Caco-2 (cell line): ENCODE measurements around the gene CAPN12. TPM values are rescaled to one million over a fixed set of nuclear protein-coding genes. Genes with fewer than 3 reads are reported as not detected.
A peak's percentile ranks its signal among the peaks of the same experiment; 100 is the strongest.

Source experiments
- Bru-seq: library from RNA; stranded (reverse); fragments of 400-500 nt; gene quantifications from one replicate; lab custom pipeline; 2021; lab: Mats Ljungman, UMichigan
- BruChase-seq, 2 experiments: library from RNA; stranded (reverse); fragments of 400-500 nt; gene quantifications; one replicate each; lab custom pipeline; 2021; lab: Mats Ljungman, UMichigan
- BruUV-seq: library from RNA; stranded (reverse); fragments of 400-500 nt; replicated peaks from 2 replicates; lab custom pipeline; 2021; lab: Mats Ljungman, UMichigan
- CTCF ChIA-PET: fragments of 300-600 bp; sonication (Branson Sonifier 250); formaldehyde crosslinking; loops from one replicate; lab custom pipeline; 2022; ENCODE audit warnings: antibody characterized with exemption; lab: Charles Lee
- POLR2A ChIA-PET: fragments of 300-600 bp; sonication (Branson Sonifier 250); formaldehyde crosslinking; loops from one replicate; lab custom pipeline; 2022; ENCODE audit warnings: antibody characterized with exemption; lab: Charles Lee
- DNase-seq, 2 experiments: peaks; one replicate each; pipeline versions ENCODE4 v3.0.0 to v3.0.0-alpha.2; 2020 to 2022
- H3K27me3 ChIP-seq: replicated peaks from 2 replicates; pipeline ENCODE4 v1.6.0; 2011; ENCODE audit warnings: low read length; ENCODE audit not compliant: control insufficient read depth, insufficient read depth
- H3K36me3 ChIP-seq: 2 replicates; pipeline ENCODE4 v1.5.1; 2011; ENCODE audit warnings: low read length; ENCODE audit not compliant: control insufficient read depth, insufficient read depth
- H3K4me1 ChIP-seq: fragments of 250-450 bp; sonication (Bioruptor Pico); 2 replicates; pipeline ENCODE4 v1.5.1; 2020; ENCODE audit warnings: mild to moderate bottlenecking
- H3K4me3 ChIP-seq: 2 replicates; pipeline ENCODE4 v1.5.1; 2011; ENCODE audit warnings: low read depth, mild to moderate bottlenecking, control low read depth, low read length
- H3K9me3 ChIP-seq: fragments of 250-450 bp; sonication (Bioruptor Pico); 2 replicates; pipeline ENCODE4 v1.5.1; 2020; ENCODE audit warnings: mild to moderate bottlenecking, moderate library complexity
- H3K27ac Mint-ChIP-seq: one replicate; pipeline ENCODE4 v1.8.0; 2022; ENCODE audit warnings: mixed read lengths; ENCODE audit not compliant: unreplicated experiment
- H3K27me3 Mint-ChIP-seq: one replicate; pipeline ENCODE4 v1.8.0; 2022; ENCODE audit warnings: mixed read lengths; ENCODE audit not compliant: insufficient read depth, unreplicated experiment
- H3K36me3 Mint-ChIP-seq: one replicate; pipeline ENCODE4 v1.8.0; 2022; ENCODE audit warnings: mild to moderate bottlenecking, mixed read lengths; ENCODE audit not compliant: insufficient read depth, unreplicated experiment
- H3K4me1 Mint-ChIP-seq: one replicate; pipeline ENCODE4 v1.8.0; 2022; ENCODE audit warnings: low read depth, mixed read lengths; ENCODE audit not compliant: unreplicated experiment
- H3K4me3 Mint-ChIP-seq: one replicate; pipeline ENCODE4 v1.8.0; 2022; ENCODE audit warnings: mild to moderate bottlenecking, moderate library complexity, mixed read lengths; ENCODE audit not compliant: unreplicated experiment
- H3K9me3 Mint-ChIP-seq: one replicate; pipeline ENCODE4 v1.8.0; 2022; ENCODE audit warnings: mixed read lengths; ENCODE audit not compliant: unreplicated experiment
- intact Hi-C: fragments of 100-400 bp; cut with micrococcal nuclease; formaldehyde crosslinking; loops from one replicate; pipeline ENCODE4 v1.10.0; 2022; ENCODE audit not compliant: unreplicated experiment
- long read RNA-seq: library from polyadenylated mRNA; stranded (forward); transcript quantifications from one replicate; pipeline ENCODE4 v2.0.0, GENCODE V29; 2022
- total RNA-seq: library from RNA; stranded (reverse); gene quantifications from 2 replicates; pipeline ENCODE4 v1.2.3, GENCODE V29; 2022
- TF ChIP-seq, protein P1 (sequence below), 2 experiments: fragments of 200-600 bp in 1 of 2; IDR thresholded peaks; 1 replicate in 1 of 2; 2 replicates in 1 of 2; pipeline versions ENCODE4 v1.5.1 to v1.8.0; 2011 to 2022; ENCODE audit warnings: antibody characterized with exemption in 1 of 2, control low read depth in 1 of 2, inconsistent platforms in 1 of 2, low read depth in 1 of 2, low read length in 1 of 2, mild to moderate bottlenecking in 1 of 2, moderate library complexity in 1 of 2; ENCODE audit not compliant: insufficient read depth in 1 of 2, severe bottlenecking in 1 of 2, unreplicated experiment in 1 of 2

CAPN12 gene, protein sequence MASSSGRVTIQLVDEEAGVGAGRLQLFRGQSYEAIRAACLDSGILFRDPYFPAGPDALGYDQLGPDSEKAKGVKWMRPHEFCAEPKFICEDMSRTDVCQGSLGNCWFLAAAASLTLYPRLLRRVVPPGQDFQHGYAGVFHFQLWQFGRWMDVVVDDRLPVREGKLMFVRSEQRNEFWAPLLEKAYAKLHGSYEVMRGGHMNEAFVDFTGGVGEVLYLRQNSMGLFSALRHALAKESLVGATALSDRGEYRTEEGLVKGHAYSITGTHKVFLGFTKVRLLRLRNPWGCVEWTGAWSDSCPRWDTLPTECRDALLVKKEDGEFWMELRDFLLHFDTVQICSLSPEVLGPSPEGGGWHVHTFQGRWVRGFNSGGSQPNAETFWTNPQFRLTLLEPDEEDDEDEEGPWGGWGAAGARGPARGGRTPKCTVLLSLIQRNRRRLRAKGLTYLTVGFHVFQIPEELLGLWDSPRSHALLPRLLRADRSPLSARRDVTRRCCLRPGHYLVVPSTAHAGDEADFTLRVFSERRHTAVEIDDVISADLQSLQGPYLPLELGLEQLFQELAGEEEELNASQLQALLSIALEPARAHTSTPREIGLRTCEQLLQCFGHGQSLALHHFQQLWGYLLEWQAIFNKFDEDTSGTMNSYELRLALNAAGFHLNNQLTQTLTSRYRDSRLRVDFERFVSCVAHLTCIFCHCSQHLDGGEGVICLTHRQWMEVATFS
- 8.8 and 11.0 TPM in 2 replicates for total RNA-seq
- percentile 34 among the genes with signal in this experiment for Bru-seq, nascent RNA
- BruChase-seq, experiment 1, labeled RNA remaining after a 2-hour chase = percentile 34 among the genes with signal in this experiment
- percentile 36 among the genes with signal in this experiment for BruChase-seq, experiment 2, labeled RNA remaining after a 6-hour chase
- long read RNA-seq, partial matches to known transcripts = 0 of 6 reads
- long read RNA-seq, other reads (novel, unspliced or antisense) = 6 of 6 reads

DNA sequence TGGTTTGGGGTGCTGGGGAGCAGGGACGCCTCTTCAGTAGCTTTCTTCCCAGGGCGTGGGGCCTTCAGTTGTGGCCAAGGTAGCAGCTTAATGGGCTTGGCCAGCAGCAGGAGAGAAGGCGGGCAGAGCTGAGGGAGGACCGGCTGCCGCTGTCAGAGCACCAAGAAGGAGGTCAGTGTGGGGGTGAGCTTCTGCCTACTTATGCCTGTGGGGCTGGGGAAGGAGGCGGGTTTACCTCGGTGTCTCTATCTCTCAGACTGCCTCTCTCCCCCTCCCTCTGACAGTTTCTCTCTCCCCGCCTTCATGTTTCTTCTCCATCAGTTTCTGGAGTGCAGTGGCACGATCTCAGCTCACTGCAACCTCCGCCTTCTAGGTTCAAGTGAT lies at the start of gene CAPN12:
Gene CAPN12, minus strand, starts transcription at position 177 of the 384 bp plus-strand sequence. CDS start 309 bp downstream, outside the sequence.
- Mint-ChIP-seq H3K36me3 (peaks cover 6% of the 10 kb centered on the region), H3K4me3 (no peak within 1 kb of the TSS), H3K27me3 (no peaks in the 10 kb centered on the region), H3K27ac (no peak within 1 kb of the TSS), H3K4me1 (no peaks in the 10 kb centered on the region), H3K9me3 (no peaks in the 10 kb centered on the region)
- H3K9me3 ChIP-seq = no peaks in the 10 kb centered on the region
- no peak for DNase-seq
- no TSS peak for BruUV-seq
- TF ChIP-seq, protein P1, sequence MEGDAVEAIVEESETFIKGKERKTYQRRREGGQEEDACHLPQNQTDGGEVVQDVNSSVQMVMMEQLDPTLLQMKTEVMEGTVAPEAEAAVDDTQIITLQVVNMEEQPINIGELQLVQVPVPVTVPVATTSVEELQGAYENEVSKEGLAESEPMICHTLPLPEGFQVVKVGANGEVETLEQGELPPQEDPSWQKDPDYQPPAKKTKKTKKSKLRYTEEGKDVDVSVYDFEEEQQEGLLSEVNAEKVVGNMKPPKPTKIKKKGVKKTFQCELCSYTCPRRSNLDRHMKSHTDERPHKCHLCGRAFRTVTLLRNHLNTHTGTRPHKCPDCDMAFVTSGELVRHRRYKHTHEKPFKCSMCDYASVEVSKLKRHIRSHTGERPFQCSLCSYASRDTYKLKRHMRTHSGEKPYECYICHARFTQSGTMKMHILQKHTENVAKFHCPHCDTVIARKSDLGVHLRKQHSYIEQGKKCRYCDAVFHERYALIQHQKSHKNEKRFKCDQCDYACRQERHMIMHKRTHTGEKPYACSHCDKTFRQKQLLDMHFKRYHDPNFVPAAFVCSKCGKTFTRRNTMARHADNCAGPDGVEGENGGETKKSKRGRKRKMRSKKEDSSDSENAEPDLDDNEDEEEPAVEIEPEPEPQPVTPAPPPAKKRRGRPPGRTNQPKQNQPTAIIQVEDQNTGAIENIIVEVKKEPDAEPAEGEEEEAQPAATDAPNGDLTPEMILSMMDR (IDR thresholded peaks at IDR 0.05; ENCODE audit: insufficient read depth in 1 of 2, low read depth in 1 of 2, low read length in 1 of 2, severe bottlenecking in 1 of 2, unreplicated experiment in 1 of 2) = no peak
- intact Hi-C loops = no loop called here
- no peaks in the 10 kb centered on the region for H3K4me1 ChIP-seq
- no peaks in the 10 kb centered on the region for H3K27me3 ChIP-seq
- no peak within 1 kb of the TSS for H3K4me3 ChIP-seq
- no peaks in the 10 kb centered on the region for H3K36me3 ChIP-seq
- CTCF ChIA-PET = interaction anchor here (0.7 kb wide), 1 partner anchor 670 kb away, joined by 3 read pairs; no protein-coding TSS in a partner anchor
- POLR2A ChIA-PET = no interaction called here

DNA sequence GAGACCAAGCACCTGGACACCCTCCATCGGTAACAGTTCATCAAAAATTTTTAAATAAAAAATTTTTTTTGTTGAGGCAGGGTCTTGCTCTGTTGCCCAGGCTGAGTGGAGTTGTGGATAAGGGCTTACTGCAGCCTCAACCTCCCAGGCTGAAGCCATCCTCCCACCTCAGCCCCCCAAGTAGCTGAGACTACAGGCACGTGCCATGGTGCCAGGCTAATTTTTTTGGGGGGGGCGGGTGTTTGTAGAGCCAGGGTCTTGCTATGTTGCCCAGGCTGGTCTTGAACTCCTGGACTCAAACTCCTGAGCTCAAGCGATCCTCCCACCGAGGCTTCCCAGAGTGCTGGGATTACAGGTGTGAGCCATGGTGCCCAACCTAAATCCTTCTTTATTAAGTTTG lies 49.4 kb upstream of the CAPN12 start:
- CTCF ChIA-PET = no interaction called here
- BruUV-seq = no TSS peak
- no peaks in the 10 kb centered on the region for H3K4me1 Mint-ChIP-seq
- intact Hi-C loops = no loop called here
- Histone ChIP-seq H3K9me3 (no peaks in the 10 kb centered on the region), H3K4me3 (no peak overlapping the region), H3K36me3 (no peaks in the 10 kb centered on the region), H3K27me3 (no peaks in the 10 kb centered on the region), H3K4me1 (0 out of 2 replicates have a peak, but pooled peaks cover 6% of the 10 kb centered on the region)
- DNase-seq = no peak
- TF ChIP-seq, protein P1 (IDR thresholded peaks at IDR 0.05; ENCODE audit: insufficient read depth in 1 of 2, low read depth in 1 of 2, low read length in 1 of 2, severe bottlenecking in 1 of 2, unreplicated experiment in 1 of 2) = no peak
- H3K27me3 Mint-ChIP-seq = no peaks in the 10 kb centered on the region
- POLR2A ChIA-PET = no interaction called here
- no peaks in the 10 kb centered on the region for H3K9me3 Mint-ChIP-seq
- H3K36me3 Mint-ChIP-seq = peaks cover 4% of the 10 kb centered on the region
- no peak overlapping the region for H3K27ac Mint-ChIP-seq
- H3K4me3 Mint-ChIP-seq = no peak overlapping the region

DNA sequence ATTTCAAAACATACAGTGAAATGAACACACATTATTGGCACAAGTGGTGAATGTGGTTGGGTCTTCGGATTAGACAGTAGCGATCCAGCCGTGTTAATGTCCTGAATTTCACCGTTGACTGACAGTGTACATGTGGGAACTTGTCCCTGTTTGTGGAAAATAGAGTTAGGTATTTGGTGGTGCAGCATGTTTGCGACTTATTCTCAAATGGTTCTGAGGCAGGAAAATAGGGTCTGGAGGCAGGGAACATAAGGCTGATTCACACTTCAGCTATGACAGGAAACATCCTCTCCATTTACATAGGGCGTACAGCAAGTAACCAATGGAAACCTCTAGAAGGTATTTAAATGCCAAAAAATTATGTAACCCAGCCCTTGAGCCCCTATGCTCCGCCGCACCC lies 48.9 kb upstream of the CAPN12 start:
- peaks cover 4% of the 10 kb centered on the region for H3K36me3 Mint-ChIP-seq
- H3K9me3 Mint-ChIP-seq = no peaks in the 10 kb centered on the region
- no peaks in the 10 kb centered on the region for H3K4me1 Mint-ChIP-seq
- H3K4me3 Mint-ChIP-seq = no peak overlapping the region
- H3K4me3 ChIP-seq = no peak overlapping the region
- H3K27ac Mint-ChIP-seq = no peak overlapping the region
- intact Hi-C loops = no loop called here
- BruUV-seq = no TSS peak
- ChIA-PET CTCF (no interaction called here), POLR2A (no interaction called here)
- H3K27me3 ChIP-seq = no peaks in the 10 kb centered on the region
- DNase-seq = no peak
- TF ChIP-seq, protein P1 (IDR thresholded peaks at IDR 0.05; ENCODE audit: insufficient read depth in 1 of 2, low read depth in 1 of 2, low read length in 1 of 2, severe bottlenecking in 1 of 2, unreplicated experiment in 1 of 2) = no peak
- 0 out of 2 replicates have a peak, but pooled peaks cover 6% of the 10 kb centered on the region for H3K4me1 ChIP-seq
- no peaks in the 10 kb centered on the region for H3K27me3 Mint-ChIP-seq
- no peaks in the 10 kb centered on the region for H3K9me3 ChIP-seq
- no peaks in the 10 kb centered on the region for H3K36me3 ChIP-seq
